BE2C (cell line): ENCODE data around the gene LRIT2.

Source experiments
- DNase-seq: peaks from one replicate; pipeline ENCODE4 v3.0.0-alpha.2; 2020
- H3K27me3 ChIP-seq: fragments of 250-450 bp; sonication (Bioruptor Pico); 2 replicates; pipeline ENCODE4 v1.5.1; 2020; ENCODE audit warnings: mild to moderate bottlenecking
- H3K36me3 ChIP-seq: fragments of 250-450 bp; sonication (Bioruptor Pico); 2 replicates; pipeline ENCODE4 v1.5.1; 2020; ENCODE audit warnings: mild to moderate bottlenecking
- H3K4me1 ChIP-seq: fragments of 250-450 bp; sonication (Bioruptor Pico); 2 replicates; pipeline ENCODE4 v1.5.1; 2020
- H3K4me3 ChIP-seq: 2 replicates; pipeline ENCODE4 v1.5.1; 2011; ENCODE audit warnings: low read depth, low read length
- H3K9me3 ChIP-seq: fragments of 250-450 bp; sonication (Bioruptor Pico); 2 replicates; pipeline ENCODE4 v1.5.1; 2020
- CTCF ChIP-seq: IDR thresholded peaks from 2 replicates; pipeline ENCODE4 v1.5.1; 2012; ENCODE audit warnings: mild to moderate bottlenecking, low read depth, low read length

Gene LRIT2

GRCh38 chr10:84227810-84228209 is 2.5 kb upstream of the LRIT2 start:
- no peak overlapping the region for H3K4me3 ChIP-seq
- no peaks in the 10 kb centered on the region for H3K9me3 ChIP-seq
- no peaks in the 10 kb centered on the region for H3K27me3 ChIP-seq
- no peak for TF ChIP-seq CTCF
- DNase-seq, result no peak
- no peaks in the 10 kb centered on the region for H3K4me1 ChIP-seq
- H3K36me3 ChIP-seq, result no peaks in the 10 kb centered on the region

- Histone ChIP-seq H3K27me3 (no peaks in the 10 kb centered on the region), H3K4me3 (no peak overlapping the region), H3K9me3 (no peaks in the 10 kb centered on the region), H3K4me1 (no peaks in the 10 kb centered on the region), H3K36me3 (no peaks in the 10 kb centered on the region)
- no peak for TF ChIP-seq CTCF
- DNase-seq, result no peak
Measured at GRCh38 chr10:84226616-84227015, 1.3 kb upstream of the LRIT2 start.

GRCh38 chr10:84224411-84225028 is 824 bp downstream of the LRIT2 start:
- Histone ChIP-seq H3K4me3 (no peak overlapping the region), H3K36me3 (no peaks in the 10 kb centered on the region), H3K9me3 (no peaks in the 10 kb centered on the region), H3K27me3 (no peaks in the 10 kb centered on the region), H3K4me1 (no peaks in the 10 kb centered on the region)
- DNase-seq, result no peak
- TF ChIP-seq CTCF, result no peak

- Histone ChIP-seq H3K4me3 (no peak overlapping the region), H3K4me1 (no peaks in the 10 kb centered on the region), H3K27me3 (no peaks in the 10 kb centered on the region), H3K9me3 (no peaks in the 10 kb centered on the region), H3K36me3 (no peaks in the 10 kb centered on the region)
- no peak for DNase-seq
- no peak for TF ChIP-seq CTCF
Measured at GRCh38 chr10:84221916-84222315, 3.4 kb downstream of the LRIT2 start.

- Histone ChIP-seq H3K36me3 (no peaks in the 10 kb centered on the region), H3K9me3 (no peaks in the 10 kb centered on the region), H3K27me3 (no peaks in the 10 kb centered on the region), H3K4me1 (no peaks in the 10 kb centered on the region), H3K4me3 (no peak overlapping the region)
- no peak for TF ChIP-seq CTCF
- no peak for DNase-seq
Measured at GRCh38 chr10:84217746-84218145, 7.6 kb downstream of the LRIT2 start.

GRCh38 chr10:84216834-84217233 is 8.5 kb downstream of the LRIT2 start:
- DNase-seq, result no peak
- no peaks in the 10 kb centered on the region for H3K36me3 ChIP-seq
- H3K4me3 ChIP-seq, result no peak overlapping the region
- no peaks in the 10 kb centered on the region for H3K4me1 ChIP-seq
- TF ChIP-seq CTCF, result no peak
- H3K9me3 ChIP-seq, result no peaks in the 10 kb centered on the region
- H3K27me3 ChIP-seq, result no peaks in the 10 kb centered on the region
